HS-27A (cell line): ENCODE results near the gene ZMYND8.

Experiments used
- DNase-seq: peaks from one replicate; pipeline ENCODE4 v3.0.0-alpha.2; 2012; ENCODE audit warnings: low read depth, missing footprints

Gene ZMYND8

DNA sequence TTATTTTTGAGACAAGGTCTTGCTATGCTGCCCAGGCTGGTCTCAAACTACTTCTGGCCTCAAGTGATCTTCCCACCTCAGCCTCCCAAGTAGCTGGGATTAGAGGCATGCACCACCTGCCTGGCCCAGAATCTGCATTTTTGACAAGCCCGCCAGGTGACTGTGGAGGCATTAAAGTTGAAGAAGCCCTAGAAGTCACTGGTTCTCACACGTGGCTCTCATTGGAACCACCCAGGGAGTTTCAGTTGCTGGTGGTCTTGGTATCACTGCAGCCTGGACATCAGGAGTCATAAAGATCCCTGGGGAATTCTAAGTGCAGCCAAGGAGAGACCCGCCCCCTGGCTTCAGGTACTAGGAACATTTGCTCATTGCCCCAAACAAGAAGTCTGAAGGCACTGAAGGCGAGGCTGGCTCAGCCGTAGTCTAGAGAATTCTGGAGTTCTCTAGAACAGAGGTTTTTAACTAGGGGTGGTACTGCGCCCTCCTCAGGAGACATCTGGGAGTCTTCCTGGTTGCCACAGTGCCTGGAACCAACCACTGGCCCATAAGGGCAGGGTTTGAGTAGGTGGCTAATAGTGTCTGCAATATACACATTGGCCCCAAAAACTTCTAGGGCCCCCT lies 182.8 kb downstream of the ZMYND8 start:
- DNase-seq, result no peak

DNA sequence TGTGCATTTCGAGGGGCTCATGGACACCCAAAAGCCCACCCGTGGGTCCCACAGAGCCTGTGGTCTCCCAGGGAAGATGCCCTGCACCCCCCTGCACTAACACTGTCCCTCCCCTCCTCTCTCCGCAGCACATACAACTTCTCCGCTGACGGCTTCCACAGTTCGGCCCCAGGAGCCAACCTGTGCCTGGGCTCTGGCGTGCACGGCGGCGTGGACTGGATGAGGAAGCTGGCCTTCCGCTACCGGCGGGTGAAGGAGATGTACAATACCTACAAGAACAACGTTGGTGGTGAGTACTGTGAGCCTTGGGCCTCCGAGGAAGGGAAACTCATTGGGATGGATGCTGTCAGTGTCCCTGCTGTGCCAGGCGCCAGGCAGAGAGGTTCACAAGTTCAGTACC lies 183.9 kb downstream of the ZMYND8 start:
- no peak for DNase-seq

- no peak for DNase-seq
Observed at GRCh38 chr20:47167846-47168245, 188.7 kb downstream of the ZMYND8 start.

DNA sequence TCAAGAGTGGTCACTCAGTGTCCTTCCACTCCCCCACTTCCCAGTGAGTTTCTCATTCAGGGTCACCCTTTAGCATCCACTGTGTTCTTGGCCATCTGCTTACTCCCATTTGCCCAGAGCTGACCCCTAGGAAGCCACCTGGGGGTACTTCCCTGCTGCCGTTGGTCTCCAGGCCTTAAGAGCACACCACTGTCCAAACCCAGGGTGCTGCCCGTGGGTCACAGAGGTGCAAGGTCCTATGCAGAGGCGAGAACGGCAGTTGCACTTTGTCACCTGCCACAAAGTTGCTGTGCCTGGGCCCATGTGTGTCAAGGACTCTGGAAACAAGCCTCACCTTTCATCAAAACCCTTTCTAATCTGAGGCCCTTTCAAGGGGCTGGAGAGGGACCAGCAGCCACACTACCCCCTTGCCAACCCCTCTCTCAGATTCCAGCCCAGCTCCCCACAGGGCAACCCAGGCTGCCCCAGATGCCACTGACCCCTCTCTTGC lies 191.1 kb downstream of the ZMYND8 start:
- DNase-seq, result no peak

DNA sequence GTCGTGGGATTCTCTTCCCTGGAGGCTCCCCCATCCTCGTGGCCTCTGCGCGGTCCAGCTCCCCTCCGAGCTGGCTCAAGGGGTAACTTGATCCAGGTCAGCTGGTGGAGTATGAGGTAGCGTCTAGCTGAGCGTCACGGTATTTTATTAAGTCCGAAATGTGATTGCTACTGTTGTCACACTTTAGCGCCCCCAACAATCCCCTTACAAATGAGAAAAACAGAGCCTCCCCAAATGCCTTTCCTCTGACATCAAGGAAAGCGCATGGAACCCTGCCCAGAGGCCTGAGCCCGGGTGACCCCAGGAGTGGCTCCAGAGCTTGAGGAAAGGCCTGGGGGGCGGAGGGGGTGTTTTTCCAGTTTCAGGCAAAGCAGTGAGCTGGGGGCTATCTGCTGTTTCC lies 192.4 kb downstream of the ZMYND8 start:
- DNase-seq, result no peak

GRCh38 chr20:47161411-47161810 lies 195.1 kb downstream of the ZMYND8 start:
- DNase-seq, result no peak

- DNase-seq, result no peak
Observed at GRCh38 chr20:47160992-47161391, 195.5 kb downstream of the ZMYND8 start.

DNA sequence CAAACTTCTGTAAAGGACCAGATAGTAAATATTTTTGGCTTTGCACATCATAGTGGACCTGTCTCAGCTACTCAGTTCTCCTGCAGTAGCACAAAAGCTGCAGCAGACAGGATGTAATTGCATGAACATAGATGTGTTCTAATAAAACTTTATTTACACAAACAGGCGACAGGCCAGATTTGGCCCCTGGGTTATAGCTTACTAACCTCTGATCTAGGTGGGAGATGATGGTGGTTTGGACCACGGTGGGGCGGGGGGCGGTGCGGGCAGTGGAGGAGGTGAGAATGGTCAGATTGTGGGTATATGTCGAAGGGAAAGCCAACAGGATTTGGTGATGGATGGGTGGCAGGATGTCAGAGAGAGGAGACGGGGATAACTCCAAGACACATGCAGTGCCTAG lies 196.3 kb downstream of the ZMYND8 start:
- DNase-seq, result no peak
